ENCODE results near the gene CAD. TPM values are rescaled to one million over a fixed set of nuclear protein-coding genes. Genes with fewer than 3 reads are reported as not detected.

The CAD gene
- total RNA-seq, 1 donor from 2014 or later: 28.2 TPM

GRCh38 chr2:27288610-27289009, 71.4 kb downstream of the CAD start:
- Histone ChIP-seq H3K27me3 (ENCODE audit: control insufficient read depth in 3 of 3, insufficient read depth in 3 of 3, low read length in 3 of 3) (no peaks in the 10 kb centered on the region), H3K36me3 (ENCODE audit: control insufficient read depth in 3 of 3, insufficient read depth in 3 of 3, low read length in 3 of 3) (peaks cover 7 to 20% (median 10%) of the 10 kb centered on the region in 3 donors), H3K4me3 (ENCODE audit: low read length in 3 of 3) (peak overlapping the region; percentile 32 to 63 (median 49)), H3K4me1 (ENCODE audit: control insufficient read depth in 3 of 3, insufficient read depth in 3 of 3, low read length in 3 of 3) (peaks cover 46 to 69% (median 55%) of the 10 kb centered on the region in 3 donors), H3K27ac (ENCODE audit: low read depth, low read length) (peak overlapping the region; percentile 3), H3K9me3 (ENCODE audit: control insufficient read depth in 3 of 3, low read length in 3 of 3) (no peaks in the 10 kb centered on the region), H3K9ac (ENCODE audit: low read depth in 1 of 3, low read length in 3 of 3) (peak overlapping the region; percentile 15 to 69 (median 55))

GRCh38 chr2:27290549-27290948, 73.4 kb downstream of the CAD start:
- Histone ChIP-seq H3K4me3 (ENCODE audit: low read length in 3 of 3) (peak overlapping the region in 2 of 3 donors; percentile 11 to 49), H3K27ac (ENCODE audit: low read depth, low read length) (no peak overlapping the region), H3K36me3 (ENCODE audit: control insufficient read depth in 3 of 3, insufficient read depth in 3 of 3, low read length in 3 of 3) (peaks cover 5 to 10% (median 9%) of the 10 kb centered on the region in 3 donors), H3K27me3 (ENCODE audit: control insufficient read depth in 3 of 3, insufficient read depth in 3 of 3, low read length in 3 of 3) (no peaks in the 10 kb centered on the region), H3K4me1 (ENCODE audit: control insufficient read depth in 3 of 3, insufficient read depth in 3 of 3, low read length in 3 of 3) (peaks cover 55 to 86% (median 67%) of the 10 kb centered on the region in 3 donors), H3K9me3 (ENCODE audit: control insufficient read depth in 3 of 3, low read length in 3 of 3) (no peaks in the 10 kb centered on the region), H3K9ac (ENCODE audit: low read depth in 1 of 3, low read length in 3 of 3) (peak overlapping the region in 2 of 3 donors; percentile 57 to 64)

- Histone ChIP-seq H3K9me3 (ENCODE audit: control insufficient read depth in 3 of 3, low read length in 3 of 3) (no peaks in the 10 kb centered on the region), H3K4me1 (ENCODE audit: control insufficient read depth in 3 of 3, insufficient read depth in 3 of 3, low read length in 3 of 3) (peaks cover 48 to 94% (median 73%) of the 10 kb centered on the region in 3 donors), H3K27ac (ENCODE audit: low read depth, low read length) (no peak overlapping the region), H3K27me3 (ENCODE audit: control insufficient read depth in 3 of 3, insufficient read depth in 3 of 3, low read length in 3 of 3) (no peaks in the 10 kb centered on the region), H3K9ac (ENCODE audit: low read depth in 1 of 3, low read length in 3 of 3) (peak overlapping the region in 2 of 3 donors; percentile 5 to 57), H3K36me3 (ENCODE audit: control insufficient read depth in 3 of 3, insufficient read depth in 3 of 3, low read length in 3 of 3) (peaks cover 8 to 17% (median 10%) of the 10 kb centered on the region in 3 donors), H3K4me3 (ENCODE audit: low read length in 3 of 3) (peak overlapping the region; percentile 16 to 53 (median 35))
Measured at GRCh38 chr2:27291865-27292264, 74.7 kb downstream of the CAD start.

Other genes starting within 250 kb of the CAD start
- 3.7 TPM for gene MAPRE3, start 246.7 kb upstream of the CAD start, total RNA-seq
- 23.5 TPM for gene TMEM214, start 184.4 kb upstream of the CAD start, total RNA-seq
- 6.8 TPM for gene AGBL5, start 165.7 kb upstream of the CAD start, total RNA-seq
- 352 TPM for gene OST4, start 145.7 kb upstream of the CAD start, total RNA-seq
- 61.6 TPM for gene EMILIN1, start 138.8 kb upstream of the CAD start, total RNA-seq
- 2.1 TPM for gene KHK, start 130.6 kb upstream of the CAD start, total RNA-seq
- 2.1 TPM for gene CGREF1, start 98.2 kb upstream of the CAD start, total RNA-seq
- gene ABHD1, start 93.6 kb upstream of the CAD start, total RNA-seq: not detected
- gene PREB, start 82.7 kb upstream of the CAD start, total RNA-seq: 14.1 TPM
- not detected for gene PRR30, start 78.0 kb upstream of the CAD start, total RNA-seq
- 0.52 TPM for gene TCF23, start 68.4 kb upstream of the CAD start, total RNA-seq
- 172 TPM for gene ATRAID, start 5.3 kb upstream of the CAD start, total RNA-seq
- 7.8 TPM for gene SLC5A6, start 5.1 kb upstream of the CAD start, total RNA-seq
- gene SLC30A3, start 45.7 kb downstream of the CAD start, total RNA-seq: 0.52 TPM
- gene DNAJC5G, start 58.1 kb downstream of the CAD start, total RNA-seq: under 0.01 TPM
- 60.0 TPM for gene TRIM54, start 65.1 kb downstream of the CAD start, total RNA-seq
- 1.0 TPM for gene UCN, start 91.1 kb downstream of the CAD start, total RNA-seq
- 23.0 TPM for gene MPV17, start 105.7 kb downstream of the CAD start, total RNA-seq
- 24.0 TPM for gene GTF3C2, start 139.4 kb downstream of the CAD start, total RNA-seq
- gene EIF2B4, start 153.0 kb downstream of the CAD start, total RNA-seq: 18.3 TPM
- gene SNX17, start 153.2 kb downstream of the CAD start, total RNA-seq: 81.9 TPM
- 7.3 TPM for gene ZNF513, start 163.4 kb downstream of the CAD start, total RNA-seq
- gene PPM1G, start 192.2 kb downstream of the CAD start, total RNA-seq: 42.8 TPM
- 81.4 TPM for gene NRBP1, start 211.3 kb downstream of the CAD start, total RNA-seq
- gene KRTCAP3, start 225.0 kb downstream of the CAD start, total RNA-seq: not detected

All from skeletal muscle tissue (tissue), 4 donors.